HepG2 (cell line): ENCODE results near the gene ZFYVE28. TPM values are rescaled to one million over a fixed set of nuclear protein-coding genes. Genes with fewer than 3 reads are reported as not detected.

Source experiments
- ATAC-seq: fragments of 200-7000 bp; cut with Tn5 transposase; 3 replicates; pipeline ENCODE4 v1.9.1; 2020; ENCODE audit warnings: mild to moderate bottlenecking, moderate library complexity
- BruUV-seq: library from RNA; stranded (reverse); fragments of 400-500 nt; replicated peaks from 2 replicates; lab custom pipeline; 2021; lab: Mats Ljungman, UMichigan
- CTCF ChIA-PET: fragments of 300-600 bp; formaldehyde crosslinking; extraction: SDS; loops from one replicate; lab custom pipeline; 2021; ENCODE audit warnings: low total read pairs, inconsistent platforms, low intra/inter-chr PET ratio; lab: Yijun Ruan, JAX
- POLR2A ChIA-PET: fragments of 350-600 bp; sonication (Branson Sonifier 250); formaldehyde crosslinking; loops from one replicate; lab custom pipeline; 2020; ENCODE audit warnings: antibody characterized with exemption, inconsistent platforms; lab: Yijun Ruan, JAX
- DNase-seq: peaks from one replicate; pipeline ENCODE4 v3.0.0-alpha.2; 2015; ENCODE audit warnings: low spot score
- FAIRE-seq: peaks from 3 replicates; lab custom pipeline; 2011; peaks lifted over from hg19 to GRCh38; lab: Jason Lieb, UNC
- H2AFZ ChIP-seq: one replicate; pipeline ENCODE4 v1.6.1; 2011; ENCODE audit warnings: low read length, inconsistent platforms
- H3K27ac ChIP-seq: fragments of 300-600 bp; 3 replicates; pipeline ENCODE4 v1.8.0; 2011; ENCODE audit warnings: mixed run types, mild to moderate bottlenecking, mixed read lengths, low read length, inconsistent platforms; ENCODE audit not compliant: insufficient read depth; ENCODE audit errors: extremely low read length
- H3K27me3 ChIP-seq, 2 experiments: fragments of 200-600 bp in 1 of 2; 2 replicates in 1 of 2; 3 replicates in 1 of 2; pipeline versions ENCODE4 v1.6.0 to v1.8.0; 2011; ENCODE audit warnings: low read length in 2 of 2, mild to moderate bottlenecking in 2 of 2, moderate library complexity in 2 of 2, inconsistent platforms in 1 of 2; ENCODE audit not compliant: insufficient read depth in 2 of 2, control insufficient read depth in 1 of 2
- H3K36me3 ChIP-seq, 2 experiments: fragments of 200-600 bp in 1 of 2; replicated peaks in 1 of 2; 2 replicates in 1 of 2; 3 replicates in 1 of 2; pipeline versions ENCODE4 v1.5.1 to v1.8.0; 2011; ENCODE audit warnings: low read length in 2 of 2, inconsistent platforms in 1 of 2; ENCODE audit not compliant: insufficient read depth in 2 of 2, control insufficient read depth in 1 of 2
- H3K4me1 ChIP-seq: 2 replicates; pipeline ENCODE4 v1.5.1; 2012; ENCODE audit warnings: low read length, inconsistent platforms; ENCODE audit not compliant: insufficient read depth
- H3K4me2 ChIP-seq: 2 replicates; pipeline ENCODE4 v1.6.0; 2011; ENCODE audit warnings: low read depth, low read length, inconsistent platforms
- H3K4me3 ChIP-seq, 3 experiments: fragments of 200-600 bp in 1 of 3; sonication (generic), shearing (Covaris generic) in 1 of 3; replicated peaks in 1 of 3; 2 replicates each; pipeline ENCODE4 v1.5.1; 2011 to 2016; ENCODE audit warnings: low read length in 3 of 3, inconsistent platforms in 2 of 3, low read depth in 2 of 3, mild to moderate bottlenecking in 2 of 3, control low read depth in 1 of 3, mixed read lengths in 1 of 3; ENCODE audit not compliant: insufficient read depth in 1 of 3
- H3K79me2 ChIP-seq: one replicate; pipeline ENCODE4 v1.6.1; 2011; ENCODE audit warnings: low read length, inconsistent platforms; ENCODE audit not compliant: insufficient read depth
- H3K9ac ChIP-seq: 2 replicates; pipeline ENCODE4 v1.6.0; 2011; ENCODE audit warnings: mild to moderate bottlenecking, low read depth, low read length, inconsistent platforms; ENCODE audit not compliant: insufficient read depth
- H3K9me3 ChIP-seq: 2 replicates; pipeline ENCODE4 v1.5.1; 2012; ENCODE audit warnings: mild to moderate bottlenecking, low read length
- H4K20me1 ChIP-seq: 2 replicates; pipeline ENCODE4 v1.6.0; 2011; ENCODE audit warnings: inconsistent platforms, mild to moderate bottlenecking, low read length, moderate library complexity; ENCODE audit not compliant: insufficient read depth
- E2F1 ChIP-seq: sonication (generic); formaldehyde crosslinking; IDR thresholded peaks from 2 replicates; pipeline ENCODE4 v1.5.0; 2020; ENCODE audit warnings: missing genetic modification reagents
- GTF2F1 ChIP-seq: fragments of 150-350 bp; IDR thresholded peaks from 2 replicates; pipeline ENCODE4 v1.6.1; 2014; ENCODE audit warnings: low read length
- PAF1 ChIP-seq: IDR thresholded peaks from 2 replicates; pipeline ENCODE4 v1.6.1; 2016; ENCODE audit warnings: missing genetic modification reagents, missing compliant biosample characterization
- SKI ChIP-seq: fragments of 450-650 bp; IDR thresholded peaks from one replicate; pipeline ENCODE4 v1.6.1; 2018; ENCODE audit warnings: mild to moderate bottlenecking; ENCODE audit not compliant: partially characterized antibody
- TAF1 ChIP-seq: sonication (generic); formaldehyde crosslinking; IDR thresholded peaks from 2 replicates; pipeline ENCODE4 v1.4.0; 2020; ENCODE audit warnings: missing genetic modification reagents
- THYN1 ChIP-seq: sonication (generic); formaldehyde crosslinking; IDR thresholded peaks from 2 replicates; pipeline ENCODE4 v1.8.1; 2023; ENCODE audit warnings: low read depth, mild to moderate bottlenecking, moderate library complexity, missing genetic modification reagents, borderline replicate concordance
- ZFP1 ChIP-seq: IDR thresholded peaks from 2 replicates; pipeline ENCODE4 v1.6.1; 2016
- ZNF782 ChIP-seq: sonication (generic); formaldehyde crosslinking; IDR thresholded peaks from 2 replicates; pipeline ENCODE4 v1.4.0; 2020; ENCODE audit warnings: missing genetic modification reagents, mild to moderate bottlenecking, borderline replicate concordance
- ZNF839 ChIP-seq: sonication (generic); formaldehyde crosslinking; IDR thresholded peaks from 2 replicates; pipeline ENCODE4 v1.4.0; 2020; ENCODE audit warnings: missing genetic modification reagents, mild to moderate bottlenecking, borderline replicate concordance
- WGBS: methylation state at CpG from one replicate; pipeline ENCODE4 v1.1.6; 2017; ENCODE audit warnings: low lambda C conversion rate; 5-methylcytosine and 5-hydroxymethylcytosine counted together
- in situ Hi-C: cut with HindIII; loops from 2 replicates; pipeline ENCODE4 v1.10.0; 2017; ENCODE audit warnings: low pct_unique_long_range_greater_than_20kb; ENCODE audit not compliant: extremely low pct_ligation_motif_present
- intact Hi-C: fragments of 100-400 bp; cut with micrococcal nuclease; formaldehyde crosslinking; loops from one replicate; pipeline ENCODE4 v1.10.0; 2022; ENCODE audit not compliant: unreplicated experiment
- polyA plus RNA-seq, 8 experiments: library from polyadenylated mRNA; depleted of rRNA in 3 of 8; stranded (reverse) in 7 of 8; unstranded in 1 of 8; fragments of >200 nt; fragmentation: Illumina TruSeq in 4 of 8; extraction: Trizol in 4 of 8; gene quantifications; 2 replicates each; pipeline versions ENCODE4 v1.2.1 to v1.2.3, GENCODE V29; 2011 to 2016; ENCODE audit warnings: low read depth in 4 of 8, missing spikeins in 1 of 8, mixed read lengths in 1 of 8; ENCODE audit not compliant: insufficient read depth in 1 of 8
- total RNA-seq, 5 experiments: library from RNA; depleted of rRNA; stranded (reverse); fragments of >200 nt; fragmentation: Illumina TruSeq; extraction: Trizol; gene quantifications; 2 replicates each; pipeline ENCODE4 v1.2.3, GENCODE V29; 2016; ENCODE audit warnings: low read depth in 1 of 5
- TF ChIP-seq, protein P1 (sequence below): IDR thresholded peaks from 2 replicates; pipeline ENCODE4 v1.6.1; 2016; ENCODE audit warnings: missing compliant biosample characterization, missing genetic modification reagents, borderline replicate concordance
- TF ChIP-seq, protein P2 (sequence below), 2 experiments: fragments of 450-650 bp in 1 of 2; sonication (generic) in 1 of 2; formaldehyde crosslinking in 1 of 2; IDR thresholded peaks; 2 replicates each; pipeline versions ENCODE4 v1.6.1 to v1.8.0; 2016 to 2022; ENCODE audit warnings: antibody characterized with exemption in 1 of 2, mild to moderate bottlenecking in 1 of 2, missing genetic modification reagents in 1 of 2

Gene ZFYVE28
- total and polyA plus RNA-seq, 2 of the 13 experiments (the other 11 are each of a cell fraction or from before 2014, with no cell fraction given), result 0.12 to 0.22 TPM

DNA sequence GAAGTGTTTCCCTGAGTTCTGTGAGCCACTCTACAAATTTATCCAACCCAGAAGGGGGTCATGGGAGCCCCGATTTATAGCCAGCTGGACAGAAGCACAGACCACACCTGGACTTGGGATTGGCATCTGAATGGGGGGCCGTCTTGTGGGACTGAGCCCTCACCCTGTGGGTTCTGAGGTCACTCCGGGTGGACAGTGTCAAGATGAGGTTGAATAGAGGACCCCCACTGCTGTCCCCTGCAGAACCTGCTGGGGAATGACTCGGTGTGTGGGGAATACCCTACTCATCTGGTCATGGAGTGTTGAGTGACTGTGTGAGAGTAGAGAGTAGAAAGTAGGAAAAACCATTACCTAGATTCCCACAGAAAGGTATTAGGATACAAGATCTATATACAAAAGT, 67.5 kb downstream of the ZFYVE28 start:
- Histone ChIP-seq H3K79me2 (no peaks in the 10 kb centered on the region), H3K9me3 (no peaks in the 10 kb centered on the region), H3K9ac (no peak overlapping the region), H3K4me1 (peaks cover 1% of the 10 kb centered on the region; the same call in 1 of the 2 replicates), H3K4me2 (no peak overlapping the region), H3K27ac (no peak overlapping the region), H3K27me3 (peaks cover 0 to 29% of the 10 kb centered on the region in 2 experiments; a peak in 2 of 5 replicates), H3K4me3 (no peak overlapping the region), H4K20me1 (no peaks in the 10 kb centered on the region), H2AFZ (no peak overlapping the region), H3K36me3 (no peaks in the 10 kb centered on the region)
- WGBS, result 31% methylated on average over 4 of the region's 4 CpGs
- no peak for DNase-seq
- BruUV-seq, result no TSS peak
- ChIA-PET POLR2A (no interaction called here), CTCF (no interaction called here)
- in situ Hi-C loops (no loop called here), intact Hi-C loops (no loop called here)
- FAIRE-seq, result no peak
- no peak for ATAC-seq
- TF ChIP-seq, protein P1, sequence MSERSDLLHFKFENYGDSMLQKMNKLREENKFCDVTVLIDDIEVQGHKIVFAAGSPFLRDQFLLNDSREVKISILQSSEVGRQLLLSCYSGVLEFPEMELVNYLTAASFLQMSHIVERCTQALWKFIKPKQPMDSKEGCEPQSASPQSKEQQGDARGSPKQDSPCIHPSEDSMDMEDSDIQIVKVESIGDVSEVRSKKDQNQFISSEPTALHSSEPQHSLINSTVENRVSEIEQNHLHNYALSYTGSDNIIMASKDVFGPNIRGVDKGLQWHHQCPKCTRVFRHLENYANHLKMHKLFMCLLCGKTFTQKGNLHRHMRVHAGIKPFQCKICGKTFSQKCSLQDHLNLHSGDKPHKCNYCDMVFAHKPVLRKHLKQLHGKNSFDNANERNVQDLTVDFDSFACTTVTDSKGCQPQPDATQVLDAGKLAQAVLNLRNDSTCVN, result no peak
- no peak for TF ChIP-seq PAF1
- TF ChIP-seq ZNF839 (CRISPR knock-in tag), result no peak
- no peak for TF ChIP-seq ZFP1 (CRISPR knock-in tag)
- TF ChIP-seq THYN1 (CRISPR knock-in tag), result no peak
- TF ChIP-seq SKI, result no peak
- TF ChIP-seq, protein P2, sequence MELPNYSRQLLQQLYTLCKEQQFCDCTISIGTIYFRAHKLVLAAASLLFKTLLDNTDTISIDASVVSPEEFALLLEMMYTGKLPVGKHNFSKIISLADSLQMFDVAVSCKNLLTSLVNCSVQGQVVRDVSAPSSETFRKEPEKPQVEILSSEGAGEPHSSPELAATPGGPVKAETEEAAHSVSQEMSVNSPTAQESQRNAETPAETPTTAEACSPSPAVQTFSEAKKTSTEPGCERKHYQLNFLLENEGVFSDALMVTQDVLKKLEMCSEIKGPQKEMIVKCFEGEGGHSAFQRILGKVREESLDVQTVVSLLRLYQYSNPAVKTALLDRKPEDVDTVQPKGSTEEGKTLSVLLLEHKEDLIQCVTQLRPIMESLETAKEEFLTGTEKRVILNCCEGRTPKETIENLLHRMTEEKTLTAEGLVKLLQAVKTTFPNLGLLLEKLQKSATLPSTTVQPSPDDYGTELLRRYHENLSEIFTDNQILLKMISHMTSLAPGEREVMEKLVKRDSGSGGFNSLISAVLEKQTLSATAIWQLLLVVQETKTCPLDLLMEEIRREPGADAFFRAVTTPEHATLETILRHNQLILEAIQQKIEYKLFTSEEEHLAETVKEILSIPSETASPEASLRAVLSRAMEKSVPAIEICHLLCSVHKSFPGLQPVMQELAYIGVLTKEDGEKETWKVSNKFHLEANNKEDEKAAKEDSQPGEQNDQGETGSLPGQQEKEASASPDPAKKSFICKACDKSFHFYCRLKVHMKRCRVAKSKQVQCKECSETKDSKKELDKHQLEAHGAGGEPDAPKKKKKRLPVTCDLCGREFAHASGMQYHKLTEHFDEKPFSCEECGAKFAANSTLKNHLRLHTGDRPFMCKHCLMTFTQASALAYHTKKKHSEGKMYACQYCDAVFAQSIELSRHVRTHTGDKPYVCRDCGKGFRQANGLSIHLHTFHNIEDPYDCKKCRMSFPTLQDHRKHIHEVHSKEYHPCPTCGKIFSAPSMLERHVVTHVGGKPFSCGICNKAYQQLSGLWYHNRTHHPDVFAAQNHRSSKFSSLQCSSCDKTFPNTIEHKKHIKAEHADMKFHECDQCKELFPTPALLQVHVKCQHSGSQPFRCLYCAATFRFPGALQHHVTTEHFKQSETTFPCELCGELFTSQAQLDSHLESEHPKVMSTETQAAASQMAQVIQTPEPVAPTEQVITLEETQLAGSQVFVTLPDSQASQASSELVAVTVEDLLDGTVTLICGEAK (IDR thresholded peaks at IDR 0.05), result no peak
- TF ChIP-seq, protein P2 (CRISPR knock-in tag; IDR thresholded peaks at IDR 0.05), result no peak
- TF ChIP-seq GTF2F1, result no peak
- TF ChIP-seq E2F1 (CRISPR knock-in tag), result no peak
- no peak for TF ChIP-seq TAF1 (CRISPR knock-in tag)
- no peak for TF ChIP-seq ZNF782 (CRISPR knock-in tag)
